Loucy (cell line): Measurements from ENCODE around the gene RAD51B.
A peak's percentile ranks its signal among the peaks of the same experiment; 100 is the strongest.

Source experiments
- H2AFZ ChIP-seq: fragments of 200-600 bp; sonication (generic); 2 replicates; pipeline ENCODE4 v1.6.0; 2016; ENCODE audit warnings: antibody characterized with exemption, mild to moderate bottlenecking, low read length, moderate library complexity
- H3F3A ChIP-seq: fragments of 200-600 bp; 2 replicates; pipeline ENCODE4 v1.6.0; 2016; ENCODE audit warnings: antibody characterized with exemption, low read depth, mild to moderate bottlenecking
- H3K27me3 ChIP-seq: fragments of 200-600 bp; sonication (generic); 2 replicates; pipeline ENCODE4 v1.6.1; 2014; ENCODE audit warnings: low read length, mild to moderate bottlenecking; ENCODE audit not compliant: insufficient read depth, poor library complexity, severe bottlenecking
- H3K36me3 ChIP-seq: fragments of 200-600 bp; sonication (generic); 2 replicates; pipeline ENCODE4 v1.6.1; 2016; ENCODE audit warnings: low read length; ENCODE audit not compliant: insufficient read depth
- H3K4me1 ChIP-seq: fragments of 200-600 bp; sonication (generic); 2 replicates; pipeline ENCODE4 v1.5.1; 2014; ENCODE audit warnings: low read length, mild to moderate bottlenecking; ENCODE audit not compliant: insufficient read depth, poor library complexity, severe bottlenecking
- H3K4me2 ChIP-seq: fragments of 200-600 bp; sonication (generic); 2 replicates; pipeline ENCODE4 v1.6.0; 2014; ENCODE audit warnings: antibody characterized with exemption, low read length, low read depth, mild to moderate bottlenecking; ENCODE audit not compliant: poor library complexity, severe bottlenecking
- H3K4me3 ChIP-seq: fragments of 200-600 bp; sonication (generic); 2 replicates; pipeline ENCODE4 v1.5.1; 2014; ENCODE audit warnings: low read length, mild to moderate bottlenecking, mixed read lengths; ENCODE audit not compliant: poor library complexity, severe bottlenecking
- H3K79me2 ChIP-seq: fragments of 200-600 bp; sonication (generic); 2 replicates; pipeline ENCODE4 v1.6.1; 2014; ENCODE audit warnings: low read length; ENCODE audit not compliant: insufficient read depth
- H3K9ac ChIP-seq: fragments of 200-600 bp; sonication (generic); 2 replicates; pipeline ENCODE4 v1.6.0; 2014; ENCODE audit warnings: mild to moderate bottlenecking, low read depth, low read length, moderate library complexity; ENCODE audit not compliant: poor library complexity, severe bottlenecking
- H3K9me2 ChIP-seq: fragments of 200-600 bp; sonication (generic); replicated peaks from 2 replicates; pipeline ENCODE4 v1.6.1; 2016; ENCODE audit warnings: low read depth, low read length, mixed read lengths
- H3K9me3 ChIP-seq: fragments of 200-600 bp; sonication (generic); 2 replicates; pipeline ENCODE4 v1.6.1; 2014; ENCODE audit warnings: mild to moderate bottlenecking, antibody characterized with exemption, low read length, low read depth; ENCODE audit not compliant: insufficient read depth
- H4K20me1 ChIP-seq: fragments of 200-600 bp; sonication (generic); 2 replicates; pipeline ENCODE4 v1.6.0; 2014; ENCODE audit warnings: antibody characterized with exemption, low read length, mild to moderate bottlenecking; ENCODE audit not compliant: insufficient read depth, poor library complexity, severe bottlenecking
- CTCF ChIP-seq: fragments of 200-600 bp; sonication (generic); conservative IDR thresholded peaks from 2 replicates; pipeline ENCODE4 v1.5.1; 2014; ENCODE audit warnings: mild to moderate bottlenecking, antibody characterized with exemption, low read length
- EZH2phosphoT487 ChIP-seq: fragments of 200-600 bp; IDR thresholded peaks from 2 replicates; pipeline ENCODE4 v1.6.1; 2018; ENCODE audit warnings: antibody characterized with exemption, mild to moderate bottlenecking, moderate library complexity, borderline replicate concordance

RAD51B gene

DNA sequence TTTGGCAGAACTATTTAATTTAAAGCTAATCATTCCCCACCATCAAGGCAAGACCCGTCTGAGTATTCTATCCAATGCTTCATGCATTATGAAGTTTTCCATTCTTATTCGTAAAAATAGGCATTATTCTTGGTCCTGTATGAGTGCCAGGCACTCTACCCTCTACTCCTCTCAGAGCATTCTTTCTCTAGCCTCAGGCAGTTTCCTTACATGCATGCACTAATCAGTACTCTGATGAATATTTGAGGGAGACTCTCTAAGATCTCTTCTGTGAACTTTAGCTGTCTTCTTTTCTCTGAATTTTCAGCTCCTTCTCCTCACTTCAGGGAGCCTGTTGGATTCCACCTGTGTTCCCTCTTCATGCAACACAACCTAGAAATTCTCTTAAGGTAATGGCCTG lies 334.7 kb downstream of the RAD51B start:
- Histone ChIP-seq H2AFZ (no peak overlapping the region), H3K36me3 (peaks cover 3% of the 10 kb centered on the region; the same call in 1 of the 2 replicates), H3F3A (no peaks in the 10 kb centered on the region), H4K20me1 (no peaks in the 10 kb centered on the region), H3K4me3 (no peak overlapping the region), H3K9me2 (no peaks in the 10 kb centered on the region), H3K9ac (no peak overlapping the region), H3K9me3 (peaks cover 24% of the 10 kb centered on the region), H3K27me3 (no peaks in the 10 kb centered on the region), H3K4me1 (peaks cover 37% of the 10 kb centered on the region), H3K4me2 (no peak overlapping the region), H3K79me2 (no peaks in the 10 kb centered on the region)
- no peak for TF ChIP-seq EZH2phosphoT487
- no peak for TF ChIP-seq CTCF

DNA sequence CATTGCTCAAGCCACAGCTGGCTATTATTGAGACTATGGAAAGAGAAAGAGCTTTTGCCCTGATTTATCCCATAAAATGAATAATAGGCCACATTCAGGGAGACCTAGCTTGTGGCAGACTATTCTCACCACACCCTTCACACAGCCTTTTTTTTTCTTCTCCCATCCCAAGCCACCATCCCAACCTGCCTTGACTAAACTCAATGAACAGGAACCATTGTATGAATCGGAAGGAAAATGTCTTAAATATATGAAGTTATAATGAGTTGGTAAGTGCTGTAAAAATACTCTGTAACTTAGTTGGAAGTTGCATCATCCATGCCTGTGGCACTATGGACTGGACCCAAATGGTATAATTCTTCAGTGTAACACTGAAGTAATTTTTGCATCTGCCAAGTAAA lies 338.4 kb downstream of the RAD51B start:
- H3K9ac ChIP-seq, result no peak overlapping the region
- peaks cover 58% of the 10 kb centered on the region for H3K4me1 ChIP-seq
- H3K4me2 ChIP-seq, result no peak overlapping the region
- H4K20me1 ChIP-seq, result no peaks in the 10 kb centered on the region
- H3K27me3 ChIP-seq, result no peaks in the 10 kb centered on the region
- H3K4me3 ChIP-seq, result no peak overlapping the region
- no peaks in the 10 kb centered on the region for H3F3A ChIP-seq
- no peaks in the 10 kb centered on the region for H3K79me2 ChIP-seq
- no peaks in the 10 kb centered on the region; the same call in 1 of the 2 replicates for H3K36me3 ChIP-seq
- H3K9me3 ChIP-seq, result peaks cover 10% of the 10 kb centered on the region
- H3K9me2 ChIP-seq, result no peaks in the 10 kb centered on the region
- TF ChIP-seq EZH2phosphoT487, result no peak
- TF ChIP-seq CTCF, result no peak
- no peak overlapping the region for H2AFZ ChIP-seq

GRCh38 chr14:68158640-68159039 lies 339.1 kb downstream of the RAD51B start:
- Histone ChIP-seq H3K4me3 (no peak overlapping the region), H3K79me2 (no peaks in the 10 kb centered on the region), H2AFZ (no peak overlapping the region), H3K9me2 (no peaks in the 10 kb centered on the region), H3K27me3 (no peaks in the 10 kb centered on the region), H3K4me1 (peaks cover 59% of the 10 kb centered on the region), H3K4me2 (no peak overlapping the region), H3K9ac (no peak overlapping the region), H4K20me1 (no peaks in the 10 kb centered on the region), H3F3A (no peaks in the 10 kb centered on the region), H3K36me3 (no peaks in the 10 kb centered on the region; the same call in 1 of the 2 replicates), H3K9me3 (peaks cover 10% of the 10 kb centered on the region)
- TF ChIP-seq CTCF (peak; percentile 36), EZH2phosphoT487 (no peak)
